Measurements from ENCODE around the gene RYR1.
A peak's percentile ranks its signal among the peaks of the same experiment; 100 is the strongest.

The RYR1 gene

DNA sequence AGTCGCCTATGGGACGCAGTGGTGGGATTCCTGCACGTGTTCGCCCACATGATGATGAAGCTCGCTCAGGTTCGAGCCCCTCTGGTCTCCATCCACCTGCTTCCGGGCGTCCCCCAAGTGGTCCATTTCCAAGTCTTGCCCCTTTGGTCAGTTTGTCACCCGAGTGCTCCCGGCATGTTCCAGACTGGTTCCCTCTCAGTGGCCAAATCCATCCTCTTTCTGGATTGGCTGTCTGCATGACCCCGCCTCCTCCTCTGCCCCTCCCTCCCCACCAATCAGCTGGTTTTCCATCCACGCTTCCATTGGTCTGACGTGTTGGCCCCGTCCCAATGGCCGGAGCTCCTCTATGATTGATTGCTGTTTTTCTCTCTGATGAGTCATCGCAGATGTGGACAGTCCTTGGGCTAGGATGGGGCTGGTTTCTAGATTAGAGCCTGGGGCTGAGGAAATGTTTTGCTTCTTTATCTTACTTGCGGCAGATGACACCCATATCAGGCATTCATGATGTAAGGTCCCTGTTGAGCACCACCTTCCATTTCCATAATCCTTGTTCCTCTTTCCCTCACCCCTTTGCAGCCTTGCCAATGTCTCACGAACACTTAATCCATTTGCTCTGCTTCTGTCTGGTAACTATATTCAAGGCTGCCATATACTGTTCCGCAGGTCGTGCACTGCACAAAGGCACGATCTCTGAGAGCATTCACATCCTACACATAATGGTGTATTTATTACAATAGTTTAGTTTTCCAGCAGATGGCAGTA, 110.5 kb downstream of the RYR1 start:
- TF ChIP-seq ZNF274 (IDR thresholded peaks at IDR 0.05; ENCODE audit: low read depth, low read length) (no peak), YY1 (IDR thresholded peaks at IDR 0.05; ENCODE audit: insufficient read depth, insufficient read length) (no peak), SUZ12 (IDR thresholded peaks at IDR 0.05; ENCODE audit: extremely low read depth, insufficient read depth, insufficient read length) (no peak)
- DNase-seq (ENCODE audit: low read depth, low spot score) = peak; percentile 18
- Histone ChIP-seq H3K9me3 (ENCODE audit: insufficient read depth, low read length) (no peaks in the 10 kb centered on the region), H3K4me3 (ENCODE audit: insufficient read length, low read depth) (no peak overlapping the region), H3K36me3 (ENCODE audit: insufficient read depth, insufficient read length, low read length) (no peaks in the 10 kb centered on the region), H3K27me3 (ENCODE audit: insufficient read depth, insufficient read length) (no peaks in the 10 kb centered on the region), H3K4me1 (ENCODE audit: insufficient read depth, insufficient read length) (peaks cover 2% of the 10 kb centered on the region), H3K9ac (ENCODE audit: insufficient read length, low read depth) (no peak overlapping the region)

DNA sequence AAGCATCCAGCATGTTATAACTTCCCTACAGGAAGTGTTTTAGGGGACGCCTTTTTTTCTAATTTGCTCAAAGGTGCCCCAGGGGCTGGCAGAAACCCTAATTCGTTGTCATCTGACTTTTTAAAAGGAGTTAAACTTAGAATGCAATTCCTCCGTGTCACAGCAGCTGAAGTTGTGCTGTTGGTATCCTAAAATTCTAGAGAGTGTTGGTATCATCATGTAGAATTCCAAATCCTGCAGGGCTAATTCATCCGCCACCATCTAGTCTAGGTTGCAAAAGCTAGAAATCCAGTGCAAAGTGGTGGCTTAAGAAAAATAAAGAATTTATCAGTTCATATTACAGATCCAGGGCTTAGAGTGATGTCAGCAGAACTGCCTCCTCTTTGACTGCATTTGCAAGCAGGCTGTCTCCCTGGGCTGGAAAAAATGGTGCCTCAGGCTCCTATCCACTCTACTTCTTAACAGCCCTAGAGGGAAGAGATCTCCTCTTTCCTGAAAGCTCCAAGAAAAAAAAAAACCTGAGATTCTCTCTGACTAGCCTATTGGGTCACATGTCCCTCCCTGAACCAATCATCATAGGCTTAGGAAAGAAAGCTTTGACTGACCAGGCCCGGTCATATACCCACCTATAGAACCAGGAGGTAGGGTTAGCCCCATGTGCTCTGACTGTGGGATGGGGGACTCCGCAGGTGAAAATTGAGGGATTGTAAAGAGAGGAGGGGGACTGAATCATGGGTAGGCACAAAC, 111.3 kb downstream of the RYR1 start:
- TF ChIP-seq SUZ12 (IDR thresholded peaks at IDR 0.05; ENCODE audit: extremely low read depth, insufficient read depth, insufficient read length) (no peak), ZNF274 (IDR thresholded peaks at IDR 0.05; ENCODE audit: low read depth, low read length) (no peak), YY1 (IDR thresholded peaks at IDR 0.05; ENCODE audit: insufficient read depth, insufficient read length) (no peak)

DNA sequence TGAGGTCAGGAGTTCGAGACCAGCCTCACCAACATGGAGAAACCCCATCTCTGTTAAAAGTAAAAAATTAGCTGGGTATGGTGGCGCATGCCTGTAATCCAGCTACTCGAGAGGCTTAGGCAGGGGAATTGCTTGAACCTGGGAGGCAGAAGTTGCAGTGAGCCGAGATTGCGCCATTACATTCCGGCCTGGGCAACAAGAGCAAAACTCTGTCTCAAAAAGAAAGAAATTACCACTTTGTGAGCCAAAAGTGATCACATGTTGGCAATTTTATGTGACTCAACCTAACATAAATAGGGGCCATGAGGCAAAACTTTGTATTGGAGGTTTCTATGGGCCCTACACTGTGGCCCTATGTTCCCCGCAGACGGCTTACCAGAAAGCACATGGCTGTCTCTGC, 112.1 kb downstream of the RYR1 start:
- H3K9ac ChIP-seq (ENCODE audit: insufficient read length, low read depth) = no peak overlapping the region
- no peaks in the 10 kb centered on the region for H3K9me3 ChIP-seq (ENCODE audit: insufficient read depth, low read length)
- H3K4me3 ChIP-seq (ENCODE audit: insufficient read length, low read depth) = no peak overlapping the region
- no peak for TF ChIP-seq YY1 (IDR thresholded peaks at IDR 0.05; ENCODE audit: insufficient read depth, insufficient read length)
- peaks cover 2% of the 10 kb centered on the region for H3K4me1 ChIP-seq (ENCODE audit: insufficient read depth, insufficient read length)
- H3K27me3 ChIP-seq (ENCODE audit: insufficient read depth, insufficient read length) = no peaks in the 10 kb centered on the region
- no peaks in the 10 kb centered on the region for H3K36me3 ChIP-seq (ENCODE audit: insufficient read depth, insufficient read length, low read length)
- DNase-seq (ENCODE audit: low read depth, low spot score) = no peak

More for the DNA sequence above, 111.3 kb downstream of the RYR1 start:
- H3K36me3 ChIP-seq (ENCODE audit: insufficient read depth, insufficient read length, low read length) = no peaks in the 10 kb centered on the region
- no peak overlapping the region for H3K4me3 ChIP-seq (ENCODE audit: insufficient read length, low read depth)
- H3K27me3 ChIP-seq (ENCODE audit: insufficient read depth, insufficient read length) = no peaks in the 10 kb centered on the region
- DNase-seq (ENCODE audit: low read depth, low spot score) = no peak
- no peaks in the 10 kb centered on the region for H3K9me3 ChIP-seq (ENCODE audit: insufficient read depth, low read length)
- peaks cover 2% of the 10 kb centered on the region for H3K4me1 ChIP-seq (ENCODE audit: insufficient read depth, insufficient read length)
- H3K9ac ChIP-seq (ENCODE audit: insufficient read length, low read depth) = no peak overlapping the region

DNA sequence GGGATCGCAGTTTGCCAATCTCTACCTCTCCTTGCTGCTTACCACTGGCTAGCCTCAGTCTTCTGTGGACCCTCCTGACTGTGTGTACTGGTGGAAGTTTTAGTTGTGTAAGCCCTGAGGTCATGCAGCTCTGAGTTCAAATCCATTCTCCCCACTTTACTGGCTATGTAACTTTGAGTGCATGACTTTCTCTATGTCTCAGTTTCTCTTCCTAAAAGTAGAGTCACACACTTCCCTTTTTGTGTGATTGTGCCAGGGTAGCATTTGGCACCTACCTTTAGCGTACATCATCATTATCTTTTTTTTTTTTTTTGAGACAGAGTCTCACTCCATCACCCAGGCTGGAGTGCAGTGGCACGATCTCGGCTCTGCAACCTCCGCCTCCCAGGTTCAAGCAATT, 113.9 kb downstream of the RYR1 start:
- no peaks in the 10 kb centered on the region for H3K27me3 ChIP-seq (ENCODE audit: insufficient read depth, insufficient read length)
- H3K4me1 ChIP-seq (ENCODE audit: insufficient read depth, insufficient read length) = peaks cover 2% of the 10 kb centered on the region
- H3K4me3 ChIP-seq (ENCODE audit: insufficient read length, low read depth) = no peak overlapping the region
- no peak for DNase-seq (ENCODE audit: low read depth, low spot score)
- H3K9me3 ChIP-seq (ENCODE audit: insufficient read depth, low read length) = no peaks in the 10 kb centered on the region
- H3K36me3 ChIP-seq (ENCODE audit: insufficient read depth, insufficient read length, low read length) = no peaks in the 10 kb centered on the region
- H3K9ac ChIP-seq (ENCODE audit: insufficient read length, low read depth) = no peak overlapping the region
- no peak for TF ChIP-seq YY1 (IDR thresholded peaks at IDR 0.05; ENCODE audit: insufficient read depth, insufficient read length)
- no peak for TF ChIP-seq ZNF274 (IDR thresholded peaks at IDR 0.05; ENCODE audit: low read depth, low read length)
- TF ChIP-seq SUZ12 (IDR thresholded peaks at IDR 0.05; ENCODE audit: extremely low read depth, insufficient read depth, insufficient read length) = no peak

DNA sequence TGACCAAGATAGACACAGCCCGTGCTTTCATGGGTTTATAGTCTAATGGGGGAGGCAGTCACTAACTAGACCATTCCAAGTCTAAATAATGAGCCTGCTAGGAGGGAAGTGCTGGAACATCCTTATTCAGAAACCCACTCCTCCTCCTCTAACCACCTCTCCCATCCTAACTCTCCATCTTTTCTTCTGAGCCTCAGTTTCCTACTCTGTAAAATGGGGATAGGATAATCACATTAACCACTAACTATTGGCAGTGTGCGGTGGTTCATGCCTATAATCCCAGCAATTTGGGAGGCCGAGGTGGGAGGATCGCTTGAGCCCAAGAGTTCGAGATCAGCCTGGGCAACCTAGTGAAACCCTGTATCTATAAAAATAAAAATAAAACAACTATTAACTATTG, 115.6 kb downstream of the RYR1 start:
- H3K4me3 ChIP-seq (ENCODE audit: insufficient read length, low read depth) = no peak overlapping the region
- H3K36me3 ChIP-seq (ENCODE audit: insufficient read depth, insufficient read length, low read length) = no peaks in the 10 kb centered on the region
- H3K4me1 ChIP-seq (ENCODE audit: insufficient read depth, insufficient read length) = peaks cover 2% of the 10 kb centered on the region
- TF ChIP-seq SUZ12 (IDR thresholded peaks at IDR 0.05; ENCODE audit: extremely low read depth, insufficient read depth, insufficient read length) = no peak
- TF ChIP-seq YY1 (IDR thresholded peaks at IDR 0.05; ENCODE audit: insufficient read depth, insufficient read length) = no peak
- no peak for TF ChIP-seq ZNF274 (IDR thresholded peaks at IDR 0.05; ENCODE audit: low read depth, low read length)
- no peaks in the 10 kb centered on the region for H3K9me3 ChIP-seq (ENCODE audit: insufficient read depth, low read length)
- no peak overlapping the region for H3K9ac ChIP-seq (ENCODE audit: insufficient read length, low read depth)
- H3K27me3 ChIP-seq (ENCODE audit: insufficient read depth, insufficient read length) = no peaks in the 10 kb centered on the region
- DNase-seq (ENCODE audit: low read depth, low spot score) = no peak

DNA sequence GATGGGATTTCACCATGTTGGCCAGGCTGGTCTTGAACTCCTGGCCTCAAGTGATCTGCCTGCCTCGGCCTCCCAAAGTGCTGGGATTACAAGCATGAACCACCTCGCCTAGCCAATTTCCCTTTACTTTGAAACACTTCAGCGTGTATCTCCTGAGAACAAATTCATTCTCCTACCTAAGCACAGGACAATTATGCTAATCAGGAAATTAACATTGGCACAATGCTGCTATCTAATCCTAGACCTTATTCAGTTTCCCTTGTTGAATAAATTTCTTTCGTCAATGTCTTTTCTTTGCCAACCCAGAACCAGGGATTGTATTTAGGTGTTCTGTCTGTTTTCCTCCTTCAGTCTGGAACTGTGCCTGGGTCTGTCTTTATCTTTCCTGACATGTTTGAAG, 116.5 kb downstream of the RYR1 start:
- Histone ChIP-seq H3K4me3 (ENCODE audit: insufficient read length, low read depth) (no peak overlapping the region), H3K36me3 (ENCODE audit: insufficient read depth, insufficient read length, low read length) (no peaks in the 10 kb centered on the region), H3K9ac (ENCODE audit: insufficient read length, low read depth) (no peak overlapping the region), H3K27me3 (ENCODE audit: insufficient read depth, insufficient read length) (no peaks in the 10 kb centered on the region), H3K4me1 (ENCODE audit: insufficient read depth, insufficient read length) (no peaks in the 10 kb centered on the region), H3K9me3 (ENCODE audit: insufficient read depth, low read length) (no peaks in the 10 kb centered on the region)
- TF ChIP-seq YY1 (IDR thresholded peaks at IDR 0.05; ENCODE audit: insufficient read depth, insufficient read length) = no peak
- no peak for TF ChIP-seq SUZ12 (IDR thresholded peaks at IDR 0.05; ENCODE audit: extremely low read depth, insufficient read depth, insufficient read length)
- TF ChIP-seq ZNF274 (IDR thresholded peaks at IDR 0.05; ENCODE audit: low read depth, low read length) = no peak
- no peak for DNase-seq (ENCODE audit: low read depth, low spot score)

DNA sequence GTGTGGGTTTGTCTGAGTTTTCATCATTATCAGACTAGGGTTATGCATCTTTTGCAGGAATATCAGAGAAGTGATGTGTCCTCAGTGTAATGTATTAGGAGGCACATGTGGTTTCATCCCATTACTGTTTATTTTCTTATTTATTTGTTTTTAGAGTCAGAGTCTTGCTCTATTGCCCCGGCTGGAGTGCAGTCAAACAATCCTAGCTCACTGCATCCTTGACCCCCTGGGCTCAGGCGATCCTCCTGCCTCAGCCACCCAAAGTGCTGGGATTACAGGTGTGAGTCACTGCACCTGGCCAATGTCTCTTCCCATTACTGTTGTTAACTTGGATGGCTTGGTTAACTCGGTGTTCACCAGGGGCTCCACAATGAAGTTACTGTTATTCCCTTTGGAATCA, 116.9 kb downstream of the RYR1 start:
- no peak overlapping the region for H3K9ac ChIP-seq (ENCODE audit: insufficient read length, low read depth)
- TF ChIP-seq ZNF274 (IDR thresholded peaks at IDR 0.05; ENCODE audit: low read depth, low read length) = no peak
- TF ChIP-seq YY1 (IDR thresholded peaks at IDR 0.05; ENCODE audit: insufficient read depth, insufficient read length) = no peak
- no peak for TF ChIP-seq SUZ12 (IDR thresholded peaks at IDR 0.05; ENCODE audit: extremely low read depth, insufficient read depth, insufficient read length)

More for the DNA sequence above, 116.9 kb downstream of the RYR1 start:
- Histone ChIP-seq H3K4me3 (ENCODE audit: insufficient read length, low read depth) (no peak overlapping the region), H3K27me3 (ENCODE audit: insufficient read depth, insufficient read length) (no peaks in the 10 kb centered on the region), H3K9me3 (ENCODE audit: insufficient read depth, low read length) (no peaks in the 10 kb centered on the region), H3K4me1 (ENCODE audit: insufficient read depth, insufficient read length) (no peaks in the 10 kb centered on the region), H3K36me3 (ENCODE audit: insufficient read depth, insufficient read length, low read length) (no peaks in the 10 kb centered on the region)
- no peak for DNase-seq (ENCODE audit: low read depth, low spot score)

All from NT2/D1 (cell line).